ENCODE data around the gene SMIM29.
"Not testable (repeated sequence)": the region's sequence is repeated elsewhere in the genome, so short reads cannot be mapped to it uniquely, and the experiment has no call there.

SMIM29 gene

DNA sequence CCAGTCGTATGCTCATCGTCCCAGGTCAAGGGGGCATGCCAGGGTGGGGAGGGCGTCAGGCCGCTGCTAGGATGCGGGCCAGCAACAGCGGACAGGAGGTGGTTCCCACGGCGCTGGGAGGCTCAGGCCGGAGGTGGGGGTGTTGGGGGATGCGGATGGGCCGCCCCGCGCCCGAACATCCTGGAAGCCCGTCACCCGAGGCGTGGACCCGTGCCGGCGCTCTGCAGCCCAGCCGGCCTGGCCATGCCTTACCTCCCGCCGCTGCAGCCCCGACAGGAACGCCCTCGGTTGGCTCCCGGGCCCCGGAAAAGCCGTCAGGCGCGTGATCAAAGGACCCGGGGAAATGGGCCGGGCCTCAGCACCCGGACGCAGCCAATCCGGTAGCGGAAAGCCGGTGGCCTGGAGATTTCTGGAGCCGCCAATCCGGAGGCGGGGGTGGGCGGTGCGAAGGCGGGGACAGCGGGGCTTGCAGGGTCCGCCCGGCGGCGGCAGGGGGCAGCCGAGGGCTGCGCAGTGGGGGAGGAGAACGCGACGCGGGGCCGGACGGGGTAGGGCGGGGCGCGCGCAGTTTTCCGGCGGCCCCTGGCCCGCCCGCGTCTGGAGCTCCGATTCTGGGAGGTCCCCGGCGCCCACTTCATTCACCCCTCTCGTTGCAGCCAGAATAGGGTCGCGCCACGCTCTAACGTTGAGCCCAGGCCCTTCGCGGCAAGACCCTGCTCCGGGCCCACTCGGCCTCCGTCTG is at the start of gene SMIM29:
SMIM29 (minus strand) TSS at position 280 of the 742 bp plus-strand sequence. CDS start 1,215 bp downstream, outside the sequence.
- peak; percentile 93 for DNase-seq

DNA sequence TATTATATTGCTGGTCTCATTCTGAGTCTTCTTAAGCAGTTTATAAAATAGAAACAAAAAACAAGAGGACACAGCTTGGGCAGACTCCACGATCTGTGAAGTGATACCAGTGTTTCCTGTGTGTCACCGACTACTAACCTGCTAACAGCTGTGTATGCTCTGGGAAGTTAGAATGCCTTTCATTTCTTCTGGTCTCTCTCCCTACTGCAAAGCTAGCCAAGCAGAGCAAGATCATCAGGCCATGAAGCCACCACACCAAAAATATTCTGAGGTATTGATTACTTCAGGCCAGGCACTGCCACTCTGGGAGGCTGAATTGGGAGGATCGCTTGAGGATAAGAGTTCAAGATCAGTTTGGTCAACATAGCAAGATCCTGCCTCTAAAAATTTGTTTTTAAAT is 46.9 kb upstream of the SMIM29 start:
- DNase-seq, result no peak

DNA sequence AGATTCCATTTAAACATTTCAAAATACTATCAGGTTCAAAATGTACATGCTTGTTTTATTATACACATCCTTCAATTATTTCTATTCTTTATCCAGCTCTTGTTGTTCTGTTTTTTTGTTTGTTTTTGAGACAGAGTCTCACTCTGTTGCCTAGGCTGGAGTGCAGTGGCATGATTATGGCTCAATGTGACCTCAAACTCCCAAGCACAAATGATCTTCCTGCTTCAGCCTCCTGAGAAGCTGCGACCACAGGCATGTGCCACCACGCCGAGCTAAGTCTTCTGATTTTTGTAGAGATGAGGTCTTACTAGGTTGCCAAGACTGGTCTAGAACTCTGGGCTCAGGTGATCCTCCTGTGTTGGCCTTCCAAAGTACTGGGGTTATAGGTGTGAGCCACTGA is 44.1 kb upstream of the SMIM29 start:
- no peak for DNase-seq

DNA sequence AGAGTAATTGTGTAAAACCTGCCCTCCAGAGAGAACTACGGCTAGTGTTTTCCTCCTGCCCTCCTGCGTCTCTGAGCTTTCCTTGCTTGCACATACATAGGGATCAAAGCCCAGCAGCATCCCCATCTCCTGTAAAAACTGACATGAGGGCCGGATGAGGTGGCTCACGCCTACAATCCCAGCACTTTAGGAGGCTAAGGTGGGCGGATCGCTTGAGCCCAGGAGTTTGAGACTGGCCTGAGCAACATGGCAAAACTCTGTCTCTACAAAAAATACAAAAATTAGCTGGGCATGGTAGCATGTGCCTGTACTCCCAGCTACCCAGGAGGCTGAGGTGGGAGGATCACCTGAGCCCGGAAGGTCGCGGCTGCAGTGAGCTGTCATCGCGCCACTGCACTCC is 40.3 kb upstream of the SMIM29 start:
- no peak for DNase-seq

DNA sequence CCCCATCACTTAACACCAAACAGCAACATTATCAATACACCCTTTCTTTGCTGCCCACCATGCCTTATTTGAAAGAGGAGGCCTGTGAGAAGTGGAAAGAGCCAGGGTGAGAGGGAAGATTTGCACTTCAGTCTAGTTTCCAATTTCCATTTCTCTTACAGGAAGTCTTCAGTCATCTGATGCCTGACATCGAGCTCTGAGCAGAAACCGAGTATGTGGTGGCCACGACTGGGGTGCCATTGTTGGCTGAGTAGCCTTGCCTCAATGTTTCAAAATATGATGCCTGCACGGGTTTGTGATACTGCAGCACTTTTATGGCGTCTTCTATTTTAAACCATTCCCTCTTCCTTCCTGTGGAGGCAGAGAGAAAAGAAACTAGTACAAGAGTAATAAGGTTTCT is 39.8 kb upstream of the SMIM29 start:
- no peak for DNase-seq

DNA sequence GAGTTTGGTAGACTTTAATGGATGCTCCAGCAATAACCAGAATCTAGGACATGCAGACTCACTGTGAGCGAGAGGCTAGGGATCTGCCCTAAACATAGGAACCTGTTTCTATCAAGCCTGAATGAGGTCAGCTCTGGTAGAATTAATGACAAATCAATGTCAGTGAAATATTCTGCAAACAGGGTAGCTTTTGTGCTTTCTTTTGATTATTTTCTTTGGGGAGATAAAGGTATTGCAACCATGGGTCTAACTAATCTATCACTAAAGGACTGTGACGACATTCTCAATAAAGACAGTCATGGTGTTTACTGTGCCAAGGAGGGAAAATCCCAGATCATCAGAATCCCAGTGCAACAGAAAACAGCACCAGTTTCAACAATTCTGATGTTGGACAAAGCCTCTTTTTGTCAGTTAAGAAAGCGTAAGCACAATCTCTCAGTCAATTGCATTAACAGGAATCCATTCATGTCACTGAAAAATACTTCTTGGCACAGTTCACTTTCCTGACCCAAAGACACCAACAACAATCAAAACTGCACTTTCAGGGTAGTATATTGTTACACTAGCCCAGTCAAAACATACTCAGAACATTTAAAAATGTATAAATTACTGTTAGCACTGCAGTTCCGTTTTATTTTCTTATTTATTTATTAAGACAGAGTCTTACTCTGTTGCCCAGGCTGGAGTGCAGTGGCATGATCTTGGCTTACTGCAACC is 36.8 kb upstream of the SMIM29 start:
- no peak for DNase-seq

DNA sequence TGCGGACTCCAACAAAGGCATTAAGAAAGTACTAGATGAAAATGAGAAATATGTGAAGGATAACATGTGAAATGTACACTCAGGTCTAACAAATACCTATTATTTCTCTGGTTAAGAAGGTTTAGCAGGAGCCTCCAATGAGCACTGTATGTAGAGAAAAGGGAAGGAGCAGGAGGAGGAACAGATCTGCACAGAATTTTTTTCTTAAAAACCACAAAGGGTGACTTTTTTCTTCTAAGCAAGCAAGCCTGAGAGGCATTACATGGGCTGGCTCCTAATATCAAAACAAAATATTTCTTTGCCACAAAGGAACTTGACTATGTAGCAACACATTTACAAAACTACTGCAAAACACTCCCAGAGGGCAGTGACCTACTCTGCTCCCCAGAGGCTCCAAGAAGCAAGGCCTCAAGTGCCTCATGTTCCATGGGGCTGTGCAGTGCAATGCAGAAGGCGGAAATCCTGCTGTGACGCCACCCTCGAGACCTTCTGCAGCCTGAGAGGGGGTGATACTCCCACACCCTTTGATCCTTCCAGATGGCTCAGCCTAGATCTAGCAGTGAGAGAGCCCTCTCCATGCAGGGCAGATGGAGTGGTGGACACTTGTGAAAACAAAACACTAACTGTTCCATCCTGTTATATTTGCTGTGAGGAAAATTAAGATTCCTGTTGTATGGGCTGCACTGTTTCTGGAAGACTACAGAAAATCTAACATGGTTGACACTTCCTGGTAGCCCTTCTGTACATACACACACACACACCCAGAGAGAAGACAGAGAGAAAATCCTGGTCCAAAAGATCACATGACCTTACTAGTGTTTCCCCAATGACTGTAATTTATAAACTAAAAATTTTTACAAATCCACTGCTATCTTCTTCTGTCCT is 36.0 kb upstream of the SMIM29 start:
- no peak for DNase-seq

DNA sequence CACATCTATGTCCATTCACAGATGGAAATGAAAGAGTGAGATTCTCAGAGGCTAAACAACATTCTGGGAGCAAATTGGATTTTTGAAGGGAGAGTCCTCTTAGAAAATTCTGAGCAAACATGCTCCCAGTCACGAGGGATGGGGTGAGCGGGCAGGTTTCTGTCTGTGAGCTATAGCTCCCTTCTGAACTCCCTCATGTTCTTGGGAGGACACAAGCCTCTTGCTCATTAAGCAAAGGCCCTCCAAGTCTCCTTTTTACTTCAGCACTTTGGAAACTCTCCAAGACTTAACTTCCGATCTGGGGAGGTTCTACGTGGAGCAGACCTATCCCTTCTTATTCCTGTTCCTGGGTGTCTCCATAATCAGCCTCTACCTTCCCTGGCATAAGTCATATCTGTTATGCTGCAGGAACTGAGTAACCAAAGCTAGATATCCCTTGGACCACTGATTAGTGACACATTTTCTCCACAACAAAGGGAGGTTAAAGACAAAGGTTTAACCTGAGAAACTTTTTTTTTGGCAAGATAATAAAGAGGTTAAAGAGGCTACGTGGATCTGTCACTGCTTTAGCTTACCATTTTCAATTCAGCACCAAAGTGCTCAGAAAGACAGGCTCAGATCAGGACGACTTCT is 33.0 kb upstream of the SMIM29 start:
- DNase-seq, result no peak

DNA sequence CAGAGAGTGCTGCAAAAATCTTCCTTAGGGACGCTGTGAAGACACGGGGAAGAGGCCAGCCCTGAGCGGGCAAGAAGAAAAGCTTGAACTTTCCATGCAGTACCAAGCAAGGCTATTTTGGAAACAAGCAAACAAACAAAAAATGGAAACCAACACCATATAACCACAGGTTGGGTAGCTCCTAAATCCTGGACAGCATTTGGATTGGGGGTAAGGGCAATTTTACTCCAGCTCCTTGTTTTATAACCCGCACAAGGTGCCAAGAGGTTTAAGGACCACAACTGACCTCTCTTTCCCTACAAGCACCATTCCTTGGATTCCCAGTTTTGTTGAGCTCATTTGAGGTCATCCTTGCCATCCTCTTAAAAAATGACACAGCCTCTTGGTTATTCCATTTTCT is 31.4 kb upstream of the SMIM29 start:
- no peak for DNase-seq

DNA sequence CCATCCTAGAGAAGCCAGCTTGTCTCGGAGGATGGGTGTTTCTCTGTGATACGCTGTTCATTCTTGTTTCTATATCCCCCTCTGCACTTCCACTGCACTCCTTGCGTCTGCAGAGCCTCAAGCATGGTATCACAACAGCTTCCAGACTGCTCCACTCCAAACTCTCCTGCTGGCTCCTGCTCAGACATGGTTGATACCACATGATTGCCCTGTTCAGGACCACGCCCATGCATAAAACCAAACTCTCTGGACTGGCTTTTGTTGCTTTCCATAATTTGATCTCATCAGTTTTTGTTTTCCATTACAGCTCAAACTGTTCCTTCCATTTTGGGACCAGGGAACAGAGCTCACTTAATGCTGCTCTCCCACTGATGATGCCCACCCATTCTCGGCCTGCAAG is 30.0 kb upstream of the SMIM29 start:
- DNase-seq, result no peak

DNA sequence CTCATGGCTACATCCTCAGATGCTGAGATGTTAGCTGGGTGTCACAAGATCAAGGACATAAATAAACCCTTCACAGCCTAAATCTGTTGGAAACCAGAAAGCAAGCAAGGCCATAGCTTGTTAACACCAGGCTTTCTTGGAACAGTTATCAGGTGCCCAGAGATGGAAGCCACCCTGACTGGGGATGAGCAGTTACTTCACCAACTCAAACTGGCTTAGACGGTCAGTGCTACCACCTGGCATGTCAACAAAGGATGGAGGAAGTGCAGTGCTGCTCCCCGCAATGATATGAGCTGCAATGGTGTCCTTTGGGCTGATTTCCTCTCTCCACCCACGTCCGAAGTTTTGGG is 28.9 kb upstream of the SMIM29 start:
- no peak for DNase-seq

DNA sequence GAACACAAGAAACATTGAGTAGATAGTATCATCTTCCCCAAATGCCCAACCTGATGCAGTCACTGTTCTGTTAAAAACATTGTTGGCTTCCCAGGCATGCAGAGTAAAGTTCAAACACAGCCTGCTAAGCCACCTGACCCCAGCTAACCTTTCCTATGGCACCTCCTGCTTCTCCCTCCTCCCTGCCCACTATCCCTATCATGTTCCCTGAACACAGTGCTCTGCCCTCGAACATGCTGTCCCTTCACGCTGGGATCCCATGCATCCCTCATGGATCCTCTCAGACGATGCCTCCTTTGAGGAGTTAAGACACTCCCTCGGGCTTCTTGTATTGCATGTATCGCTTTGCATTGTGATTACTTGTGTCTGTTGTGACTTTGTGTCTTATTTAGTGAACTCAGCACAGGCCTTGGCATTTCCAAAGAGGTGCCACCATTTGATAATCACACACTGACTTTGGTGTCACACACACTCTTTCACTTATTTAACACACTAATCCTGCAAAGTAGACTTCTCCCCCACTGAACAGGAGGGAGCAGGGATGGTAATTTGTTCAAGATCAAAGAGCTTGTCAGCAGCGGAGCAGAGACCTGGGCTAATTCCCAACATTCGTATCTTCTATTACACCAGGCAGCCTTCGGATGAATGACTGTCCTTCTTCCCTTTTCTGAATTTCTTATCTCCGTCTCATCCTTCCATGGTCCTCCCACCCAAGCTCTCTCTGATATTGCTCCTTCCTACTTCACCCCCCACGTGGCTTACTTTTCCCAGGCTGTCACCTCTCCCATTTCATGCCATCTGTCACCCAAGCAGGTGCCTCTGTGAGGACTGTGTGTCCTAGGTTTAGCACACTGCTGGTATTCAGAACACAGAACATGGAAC is 28.3 kb upstream of the SMIM29 start:
- no peak for DNase-seq

DNA sequence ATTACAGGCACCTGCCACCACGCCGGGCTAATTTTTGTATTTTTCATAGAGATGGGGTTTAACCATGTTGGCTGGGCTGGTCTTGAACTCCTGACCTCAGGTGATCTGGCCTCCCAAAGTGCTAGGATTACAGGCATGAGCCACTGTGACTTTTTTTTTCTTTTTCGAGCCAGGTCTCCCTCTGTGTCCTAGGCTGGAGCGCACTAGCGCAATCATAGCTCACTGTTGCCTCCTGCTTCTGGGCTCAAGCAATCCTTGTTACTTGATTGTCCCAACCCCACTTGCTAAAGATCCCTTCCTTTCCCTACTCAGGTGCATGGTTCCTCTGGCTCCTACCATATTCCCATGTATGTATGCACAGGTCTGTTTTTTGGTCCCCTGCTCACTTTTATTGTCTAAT is 27.4 kb upstream of the SMIM29 start:
- no peak for DNase-seq

DNA sequence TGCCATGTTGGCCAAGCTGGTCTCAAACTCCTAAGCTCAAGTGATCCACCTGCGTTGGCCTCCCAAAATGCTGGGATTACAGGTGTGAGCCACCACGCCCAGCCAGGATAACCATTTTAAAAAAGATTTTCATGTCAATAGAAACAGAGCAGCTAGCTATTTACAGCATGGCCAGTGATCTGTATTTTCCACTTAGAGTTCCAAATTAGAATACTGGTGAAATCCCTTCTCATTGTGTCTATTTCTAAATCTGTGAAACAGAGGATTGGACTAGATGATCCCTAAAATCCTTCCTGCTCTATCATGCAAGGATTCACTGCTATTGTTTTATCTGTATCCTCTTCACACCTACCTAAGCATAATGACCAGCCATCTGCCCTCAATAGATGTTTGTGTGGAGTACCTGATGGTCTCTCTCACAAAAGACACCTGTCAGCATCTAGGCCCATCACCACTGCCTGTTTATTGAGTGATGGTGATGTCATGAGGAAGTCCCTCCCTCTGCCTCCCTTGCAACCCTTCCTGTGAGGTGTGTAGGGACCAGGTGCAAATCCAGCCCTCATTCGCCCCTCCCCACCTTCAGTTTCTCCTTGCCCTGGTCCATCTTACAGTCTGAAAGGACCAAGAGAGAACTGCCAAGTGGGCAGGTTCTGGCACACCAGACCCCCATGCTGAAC is 26.5 kb upstream of the SMIM29 start:
- no peak for DNase-seq

DNA sequence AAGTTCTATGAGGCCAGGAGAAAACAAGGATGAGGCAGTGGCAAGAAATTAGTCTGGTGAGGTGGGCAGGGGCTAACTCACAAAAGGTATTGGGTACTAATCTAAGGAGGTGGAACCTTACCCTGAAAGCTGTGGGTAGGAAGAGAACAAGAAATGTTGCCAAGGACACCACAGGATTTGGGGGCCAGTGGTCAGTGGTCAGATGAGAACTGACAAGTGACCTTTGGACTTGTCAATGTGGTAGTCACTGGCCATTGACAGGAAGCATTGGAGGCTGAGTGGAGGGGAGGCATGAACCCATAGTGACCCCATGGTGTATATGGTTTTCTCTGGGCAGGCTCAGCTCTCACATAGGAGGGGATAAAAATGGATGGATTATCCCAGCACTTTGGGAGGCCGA is 25.3 kb upstream of the SMIM29 start:
- DNase-seq, result no peak

DNA sequence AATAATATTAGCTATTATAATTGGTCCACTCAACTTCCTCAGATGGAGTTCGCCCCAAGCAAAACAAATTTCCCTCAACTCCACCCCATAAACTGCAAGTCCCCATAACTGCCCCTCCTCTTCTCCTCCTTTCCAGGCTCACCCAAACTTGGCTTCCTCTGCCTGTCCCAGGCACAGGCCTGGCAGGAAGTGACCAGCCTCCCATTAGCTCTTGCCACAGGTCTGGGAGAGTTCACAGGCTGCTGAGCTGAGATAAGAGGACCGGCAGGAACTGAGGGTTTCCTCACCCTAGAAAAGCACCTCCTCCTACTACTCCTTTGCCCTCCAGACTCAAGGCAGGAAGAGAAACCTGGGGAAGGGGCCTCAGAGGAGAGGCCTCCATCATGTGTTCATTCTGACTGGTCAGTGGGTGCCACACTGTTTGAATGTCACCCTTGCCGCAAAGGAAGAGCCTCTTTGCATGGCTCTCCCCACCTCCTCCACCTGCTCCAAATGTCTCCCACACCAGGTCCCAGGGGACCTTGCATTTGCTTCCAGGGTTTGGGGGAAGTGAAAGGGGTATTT is 24.5 kb upstream of the SMIM29 start:
- DNase-seq, result no peak

DNA sequence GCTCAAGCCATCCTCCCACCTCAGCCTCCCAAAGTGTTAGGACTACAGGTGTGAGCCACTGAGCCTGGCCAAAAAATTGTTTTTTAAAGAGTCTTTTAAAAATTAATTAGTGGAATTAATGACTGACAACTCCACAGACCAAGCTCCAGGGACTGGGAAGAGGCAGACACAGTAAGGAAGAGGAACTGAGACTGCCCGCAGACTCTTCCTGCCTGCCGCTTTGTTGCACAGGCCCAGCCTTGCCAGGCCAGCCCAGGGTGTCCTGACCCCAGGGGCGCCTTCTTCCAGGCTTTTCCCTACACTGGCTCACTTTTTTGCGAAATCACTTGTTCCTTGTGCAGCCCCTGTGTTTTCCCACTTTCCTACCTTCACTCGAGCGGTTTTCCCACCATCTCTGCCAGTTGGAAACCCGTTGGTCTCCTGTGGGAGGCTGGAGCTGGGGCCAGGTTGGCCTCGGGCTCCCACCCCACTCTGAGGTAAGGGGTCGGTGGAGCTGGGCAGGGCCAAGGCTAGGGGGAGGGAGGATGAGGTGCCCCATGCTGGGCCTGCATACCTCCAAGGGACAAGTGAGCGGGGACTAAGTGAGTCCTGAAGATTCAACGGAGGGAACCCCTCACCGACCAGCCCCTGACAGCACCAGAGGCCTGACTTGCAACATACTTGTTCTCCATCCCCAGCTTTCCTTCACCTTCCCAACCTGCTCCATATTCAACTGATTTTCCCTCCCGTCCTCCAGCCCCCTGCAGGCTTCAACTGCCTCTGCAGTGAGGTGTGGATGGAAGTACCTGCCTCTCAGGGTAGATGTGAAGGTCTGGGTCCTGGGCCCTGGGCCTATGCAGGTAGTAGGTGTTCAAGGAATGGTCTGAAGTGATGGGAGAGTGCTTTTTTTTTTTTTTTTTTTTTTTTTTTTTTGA is 23.5 kb upstream of the SMIM29 start:
- DNase-seq, result no peak

DNA sequence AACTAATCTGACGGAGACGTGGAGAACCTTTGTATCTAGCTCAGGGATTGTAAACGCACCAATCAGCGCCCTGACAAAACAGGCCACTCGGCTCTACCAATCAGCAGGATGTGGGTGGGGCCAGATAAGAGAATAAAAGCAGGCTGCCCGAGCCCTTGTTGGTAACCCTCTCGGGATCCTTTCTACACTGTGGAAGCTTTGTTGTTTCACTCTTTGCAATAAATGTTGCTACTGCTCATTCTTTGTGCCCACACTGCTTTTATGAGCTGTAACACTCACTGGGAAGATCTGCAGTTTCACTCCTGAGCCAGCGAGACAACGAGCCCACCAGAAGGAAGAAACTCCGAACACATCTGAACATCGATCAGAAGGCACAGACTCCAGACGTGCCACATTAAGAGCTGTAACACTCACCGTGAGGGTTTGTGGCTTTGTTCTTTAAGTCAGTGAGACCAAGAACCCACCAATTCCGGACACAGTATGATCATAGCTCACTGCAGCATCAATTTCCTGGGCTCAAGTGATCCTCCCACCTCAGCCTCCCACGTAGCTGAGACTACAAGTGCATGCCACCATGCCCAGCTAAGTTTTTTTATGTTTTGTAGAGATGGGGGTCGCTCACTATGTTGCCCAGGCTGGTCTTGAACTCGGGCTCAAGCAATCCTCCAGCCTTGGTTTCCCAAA is 21.0 kb upstream of the SMIM29 start:
- DNase-seq, result not testable (repeated sequence)

DNA sequence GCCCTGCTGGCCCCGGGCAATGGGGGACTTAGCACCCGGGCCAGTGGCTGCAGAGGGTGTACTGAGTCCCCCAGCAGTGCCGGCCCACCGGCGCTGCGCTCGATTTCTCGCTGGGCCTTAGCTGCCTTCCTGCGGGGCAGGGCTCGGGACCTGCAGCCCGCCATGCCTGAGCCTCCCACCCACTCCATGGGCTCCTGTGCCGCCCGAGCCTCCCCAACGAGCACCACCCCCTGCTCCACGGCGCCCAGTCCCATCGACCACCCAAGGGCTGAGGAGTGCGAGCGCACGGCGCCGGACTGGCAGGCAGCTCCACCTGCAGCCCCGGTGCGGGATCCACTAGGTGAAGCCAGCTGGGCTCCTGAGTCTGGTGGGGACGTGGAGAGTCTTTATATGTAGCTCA is 20.3 kb upstream of the SMIM29 start:
- DNase-seq, result not testable (repeated sequence)

DNA sequence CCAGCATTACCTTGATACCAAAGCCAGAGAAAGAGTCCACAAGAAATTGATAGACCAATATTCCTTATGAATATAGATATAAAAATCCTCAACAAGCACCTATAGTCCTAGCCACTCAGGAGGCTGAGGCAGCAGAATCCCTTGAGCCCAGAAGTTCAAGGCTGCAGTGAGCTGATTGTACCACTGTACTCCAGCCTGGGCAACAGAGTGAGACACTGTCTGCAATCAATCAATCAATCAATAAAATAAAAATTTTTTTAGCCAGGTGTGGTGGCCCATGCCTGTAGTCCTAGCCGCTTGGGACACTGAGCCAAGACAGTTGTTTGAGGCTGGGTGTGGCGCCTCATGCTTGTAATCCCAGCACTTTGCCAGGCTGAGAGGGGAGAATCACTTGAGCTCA is 18.9 kb upstream of the SMIM29 start:
- DNase-seq, result no peak

Measured in NCI-H1436 (cell line).